GM12865 (cell line): ENCODE results near the gene CD6.
"Not testable (repeated sequence)": the region's sequence is repeated elsewhere in the genome, so short reads cannot be mapped to it uniquely, and the experiment has no call there.

Source experiments
- DNase-seq: peaks from one replicate; pipeline ENCODE4 v3.0.0; 2010; ENCODE audit warnings: low read depth
- H3K4me3 ChIP-seq: 2 replicates; pipeline ENCODE4 v1.5.1; 2011; ENCODE audit warnings: mild to moderate bottlenecking, low read depth, low read length, control low read depth
- CTCF ChIP-seq: IDR thresholded peaks from 2 replicates; pipeline ENCODE4 v1.5.1; 2011; ENCODE audit warnings: low read length, control low read depth, low read depth, inconsistent platforms; ENCODE audit not compliant: insufficient read depth; ENCODE audit errors: missing control alignments

CD6 gene

DNA sequence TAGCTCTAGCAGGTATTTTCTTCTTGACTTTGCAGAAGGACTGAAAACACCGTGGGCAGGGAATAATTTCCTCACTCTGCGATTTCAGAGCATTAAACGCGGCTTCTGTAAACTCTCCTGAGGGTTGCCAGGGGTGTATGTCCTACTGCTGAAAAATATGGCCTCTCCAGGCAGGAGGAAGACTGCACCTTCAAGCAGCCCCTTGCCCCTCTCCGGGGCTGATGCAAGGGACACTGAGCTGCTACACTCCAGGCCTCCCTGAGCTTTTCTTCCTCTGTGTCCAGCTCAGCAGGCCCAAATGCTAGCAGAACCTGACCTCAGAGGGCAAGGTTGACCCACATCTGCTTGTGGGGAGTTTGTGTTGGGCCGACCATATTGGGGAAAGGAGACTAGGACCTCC is 2.2 kb downstream of the CD6 start:
- no peak for TF ChIP-seq CTCF
- H3K4me3 ChIP-seq: no peak overlapping the region
- DNase-seq: no peak

- not testable (repeated sequence) for DNase-seq, H3K4me3 ChIP-seq
These were observed 2.8 kb downstream of the CD6 start for GRCh38 chr11:60974316-60974715.

DNA sequence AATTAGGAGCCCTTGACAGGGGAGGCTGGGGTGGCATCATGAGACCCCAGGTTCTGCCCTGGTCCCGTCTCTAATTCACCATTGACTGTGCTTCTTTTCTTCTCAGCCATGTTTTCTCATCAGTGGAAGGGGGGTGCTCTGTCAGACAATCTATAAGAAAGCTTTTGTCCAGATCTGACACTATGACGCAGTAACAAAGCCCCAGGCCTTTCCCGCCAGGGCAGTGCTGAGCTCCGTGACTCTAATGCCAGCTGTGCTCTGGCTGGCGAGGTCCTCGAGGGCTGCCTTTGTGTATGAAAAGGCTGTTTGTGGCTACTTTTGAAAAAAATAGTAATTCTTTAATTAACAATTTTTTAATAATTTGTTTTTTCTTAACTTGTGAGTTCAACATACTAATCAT is 3.2 kb downstream of the CD6 start:
- TF ChIP-seq CTCF: no peak
- no peak for DNase-seq
- H3K4me3 ChIP-seq: no peak overlapping the region

DNA sequence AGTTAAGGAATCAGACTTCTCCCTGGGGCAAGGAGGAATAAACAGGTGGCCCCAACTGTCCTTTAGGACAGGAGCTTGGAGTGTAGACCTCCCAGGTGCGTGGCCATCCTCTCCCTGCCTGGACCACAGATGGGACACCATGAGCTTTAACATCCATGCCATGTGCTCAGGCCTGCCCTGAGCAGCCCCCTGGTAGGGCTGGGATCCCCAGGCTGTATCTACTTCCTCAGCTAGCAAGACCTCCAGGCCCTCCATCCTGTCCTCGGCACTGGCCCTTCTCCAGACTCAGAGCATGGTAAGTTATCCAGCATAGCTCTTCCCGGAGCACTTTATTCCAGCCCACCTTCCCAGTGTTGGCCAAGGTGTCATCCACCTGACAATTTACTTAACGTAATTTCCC is 5.7 kb downstream of the CD6 start:
- DNase-seq: no peak
- H3K4me3 ChIP-seq: no peak overlapping the region
- TF ChIP-seq CTCF: no peak

DNA sequence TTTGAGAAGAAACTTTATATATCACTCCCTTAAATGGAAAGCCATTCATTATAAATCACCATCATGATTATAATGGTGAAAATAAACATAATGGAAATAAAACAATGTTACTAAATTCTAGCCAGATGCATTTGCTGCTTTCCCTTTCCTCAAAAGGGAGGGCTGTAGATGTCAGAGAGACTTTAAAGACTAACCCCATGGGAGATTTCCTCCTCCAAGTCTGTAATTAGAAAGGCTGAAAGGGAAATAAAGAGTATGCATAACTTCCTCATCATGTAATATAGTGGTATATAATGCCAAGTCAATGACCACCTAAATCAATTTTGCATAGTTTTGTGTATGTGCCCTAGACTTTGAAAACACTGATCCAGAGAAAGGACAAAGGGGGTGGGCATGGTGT is 6.4 kb downstream of the CD6 start:
- H3K4me3 ChIP-seq: no peak overlapping the region
- no peak for TF ChIP-seq CTCF

DNA sequence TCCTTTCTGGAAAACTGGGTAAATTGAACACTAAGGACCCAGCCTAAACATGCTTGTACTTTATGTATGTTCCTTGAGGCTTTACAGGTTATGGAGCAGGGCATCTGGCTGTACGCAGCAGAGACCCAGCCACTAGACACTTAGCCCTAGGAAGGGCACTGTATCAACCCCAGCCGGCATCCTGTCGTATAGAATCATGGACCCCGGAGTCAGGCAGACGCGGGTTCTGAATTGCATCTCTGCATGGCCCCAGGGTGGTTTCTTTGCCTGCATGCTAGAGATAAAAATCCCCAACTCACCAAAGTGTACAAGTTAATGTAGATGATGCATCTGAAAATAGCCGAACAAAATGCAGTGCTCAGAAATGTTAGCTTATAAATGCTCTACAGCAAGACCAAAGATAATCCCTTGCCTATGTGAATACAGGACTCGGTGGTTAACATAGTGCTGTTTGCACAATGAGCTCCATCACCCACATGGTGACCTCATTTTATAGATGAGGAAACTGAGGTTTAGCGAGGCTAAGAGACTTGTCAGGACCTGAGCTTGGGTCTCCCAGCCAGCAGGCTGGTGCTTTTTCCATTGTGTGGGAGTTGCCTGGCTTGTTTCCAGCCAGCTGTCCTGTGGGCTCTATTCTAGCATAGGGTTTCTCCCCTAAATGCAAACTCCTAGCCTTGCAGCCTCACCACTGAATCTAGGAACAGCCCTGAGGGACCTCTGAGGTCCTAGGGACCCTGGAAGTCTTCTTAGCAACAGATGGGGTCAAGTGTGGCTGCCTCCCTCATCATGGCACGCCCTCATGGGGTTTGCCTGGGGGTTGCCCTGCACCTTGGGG is 7.3 kb downstream of the CD6 start:
- no peak for TF ChIP-seq CTCF
- peak; percentile 43 for DNase-seq
- H3K4me3 ChIP-seq: no peak overlapping the region

More for the DNA sequence above, 6.4 kb downstream of the CD6 start:
- no peak for DNase-seq

DNA sequence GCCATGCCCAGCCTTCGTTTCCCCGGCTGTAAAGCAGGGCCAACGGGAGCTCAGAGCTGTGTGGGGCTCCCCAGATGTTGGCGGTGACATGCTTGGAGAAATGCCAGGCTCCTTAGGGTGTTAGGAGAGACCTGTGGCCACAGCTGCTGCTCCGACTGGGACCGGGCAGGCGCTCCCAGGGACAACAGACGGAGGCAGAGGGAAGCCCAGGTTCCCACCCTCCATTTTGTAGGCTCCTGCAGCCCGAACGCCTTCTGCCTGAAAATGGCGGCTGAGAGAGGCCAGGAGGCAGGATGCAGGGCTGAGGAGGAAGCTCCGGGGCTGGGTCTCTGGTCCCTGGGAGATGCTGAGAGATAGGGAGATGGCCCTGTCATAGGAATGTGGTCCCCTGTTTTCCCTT is 10.0 kb downstream of the CD6 start:
- DNase-seq: no peak
- no peak overlapping the region for H3K4me3 ChIP-seq
- TF ChIP-seq CTCF: no peak
